Neural crest cell (in vitro differentiated cells): Measurements from ENCODE around the gene GMDS. TPM values are rescaled to one million over a fixed set of nuclear protein-coding genes. Genes with fewer than 3 reads are reported as not detected.

Experiments
- DNase-seq: peaks from one replicate; pipeline ENCODE4 v3.0.0; 2021; ENCODE audit warnings: low read depth, mixed read lengths, low spot score
- H3K27ac Mint-ChIP-seq: one replicate; pipeline ENCODE4 v1.8.0; 2021; ENCODE audit warnings: mild to moderate bottlenecking, mixed read lengths; ENCODE audit not compliant: unreplicated experiment
- H3K27me3 Mint-ChIP-seq: 2 replicates; pipeline ENCODE4 v1.8.0; 2021; ENCODE audit warnings: low read depth, mild to moderate bottlenecking, mixed read lengths
- H3K36me3 Mint-ChIP-seq: 2 replicates; pipeline ENCODE4 v1.8.0; 2021; ENCODE audit warnings: low read depth, mild to moderate bottlenecking, mixed read lengths
- H3K4me1 Mint-ChIP-seq: 2 replicates; pipeline ENCODE4 v1.8.0; 2021; ENCODE audit warnings: mixed read lengths
- H3K4me3 Mint-ChIP-seq: one replicate; pipeline ENCODE4 v1.8.0; 2021; ENCODE audit warnings: mild to moderate bottlenecking, mixed read lengths
- H3K9me3 Mint-ChIP-seq: 2 replicates; pipeline ENCODE4 v1.8.0; 2021; ENCODE audit warnings: mixed read lengths
- total RNA-seq: library from RNA; stranded (reverse); gene quantifications from 2 replicates; pipeline ENCODE4 v1.2.1, GENCODE V29; 2021
- TF ChIP-seq, protein P1 (sequence below): fragments of 200-600 bp; sonication (generic); conservative IDR thresholded peaks from 2 replicates; pipeline ENCODE4 v1.5.0; 2021; ENCODE audit warnings: antibody characterized with exemption, mild to moderate bottlenecking

GMDS gene
- total RNA-seq, 1 donor from 2014 or later, result 16.1 TPM

DNA sequence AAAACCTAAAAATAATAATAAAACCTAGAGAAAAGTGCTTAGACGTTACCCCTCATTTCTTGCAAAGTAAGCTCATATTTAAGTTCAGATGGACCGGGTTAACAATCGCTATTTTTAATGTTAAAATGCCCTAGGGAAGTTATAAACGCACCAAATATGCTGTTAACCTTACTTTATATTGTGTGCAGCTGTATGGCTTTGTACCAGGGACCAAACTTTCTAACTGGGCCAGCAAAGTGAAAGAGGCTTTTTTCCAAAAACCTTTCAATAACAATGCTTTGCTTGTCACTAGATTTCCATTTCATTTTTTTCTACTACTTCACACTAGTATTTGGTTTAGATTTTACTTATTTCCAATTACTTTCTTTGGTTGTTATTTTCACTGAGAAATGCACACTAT is 387.2 kb downstream of the GMDS start:
- no peaks in the 10 kb centered on the region for H3K36me3 Mint-ChIP-seq
- no peak for DNase-seq
- peaks cover 24% of the 10 kb centered on the region for H3K4me1 Mint-ChIP-seq
- TF ChIP-seq, protein P1, sequence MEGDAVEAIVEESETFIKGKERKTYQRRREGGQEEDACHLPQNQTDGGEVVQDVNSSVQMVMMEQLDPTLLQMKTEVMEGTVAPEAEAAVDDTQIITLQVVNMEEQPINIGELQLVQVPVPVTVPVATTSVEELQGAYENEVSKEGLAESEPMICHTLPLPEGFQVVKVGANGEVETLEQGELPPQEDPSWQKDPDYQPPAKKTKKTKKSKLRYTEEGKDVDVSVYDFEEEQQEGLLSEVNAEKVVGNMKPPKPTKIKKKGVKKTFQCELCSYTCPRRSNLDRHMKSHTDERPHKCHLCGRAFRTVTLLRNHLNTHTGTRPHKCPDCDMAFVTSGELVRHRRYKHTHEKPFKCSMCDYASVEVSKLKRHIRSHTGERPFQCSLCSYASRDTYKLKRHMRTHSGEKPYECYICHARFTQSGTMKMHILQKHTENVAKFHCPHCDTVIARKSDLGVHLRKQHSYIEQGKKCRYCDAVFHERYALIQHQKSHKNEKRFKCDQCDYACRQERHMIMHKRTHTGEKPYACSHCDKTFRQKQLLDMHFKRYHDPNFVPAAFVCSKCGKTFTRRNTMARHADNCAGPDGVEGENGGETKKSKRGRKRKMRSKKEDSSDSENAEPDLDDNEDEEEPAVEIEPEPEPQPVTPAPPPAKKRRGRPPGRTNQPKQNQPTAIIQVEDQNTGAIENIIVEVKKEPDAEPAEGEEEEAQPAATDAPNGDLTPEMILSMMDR, result no peak
- H3K4me3 Mint-ChIP-seq, result no peak overlapping the region
- peaks cover 5% of the 10 kb centered on the region for H3K27me3 Mint-ChIP-seq
- no peaks in the 10 kb centered on the region for H3K9me3 Mint-ChIP-seq
- no peak overlapping the region for H3K27ac Mint-ChIP-seq

DNA sequence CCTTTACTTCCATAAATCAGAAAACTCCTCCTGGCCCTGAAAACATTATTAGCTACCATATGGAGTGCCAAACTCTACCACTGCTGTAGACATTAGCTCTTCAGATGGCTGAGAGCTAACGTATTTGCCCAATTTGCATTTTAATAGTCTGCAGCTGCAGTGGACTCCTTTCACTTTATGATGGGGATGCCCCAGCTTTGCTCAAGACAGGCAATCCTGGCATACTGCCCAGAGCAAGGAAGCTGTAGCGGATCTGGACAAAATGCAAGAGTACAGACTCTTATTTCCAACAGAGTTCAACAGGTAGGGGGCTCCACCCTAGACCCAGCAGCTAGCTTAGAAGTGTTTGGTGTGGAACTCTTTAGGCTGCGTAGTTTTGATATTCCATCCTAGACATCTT is 389.0 kb downstream of the GMDS start:
- TF ChIP-seq, protein P1, result no peak
- Mint-ChIP-seq H3K27ac (no peak overlapping the region), H3K4me1 (peaks cover 24% of the 10 kb centered on the region), H3K9me3 (no peaks in the 10 kb centered on the region), H3K27me3 (peaks cover 5% of the 10 kb centered on the region), H3K36me3 (no peaks in the 10 kb centered on the region), H3K4me3 (no peak overlapping the region)
- DNase-seq, result no peak

DNA sequence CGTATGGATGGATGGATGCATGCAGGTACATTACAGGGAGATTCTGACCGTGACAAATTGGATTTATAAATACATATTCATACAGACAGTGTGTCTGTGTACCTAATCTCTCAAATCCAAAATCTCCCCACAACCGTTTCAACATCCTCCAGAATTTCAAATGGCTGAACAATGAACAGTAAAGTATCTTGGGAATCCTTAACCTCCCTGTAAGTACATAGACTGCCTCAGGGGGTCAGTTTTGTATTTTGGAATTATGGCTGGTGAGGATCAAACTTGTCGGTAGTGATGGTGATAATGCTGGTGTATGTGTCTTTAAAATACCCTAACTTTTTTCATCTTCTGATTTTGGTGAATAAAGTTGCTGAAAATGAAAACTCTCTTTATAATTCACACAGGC is 389.5 kb downstream of the GMDS start:
- H3K4me3 Mint-ChIP-seq, result no peak overlapping the region
- no peaks in the 10 kb centered on the region for H3K36me3 Mint-ChIP-seq
- peaks cover 24% of the 10 kb centered on the region for H3K4me1 Mint-ChIP-seq
- no peak for DNase-seq
- no peaks in the 10 kb centered on the region for H3K9me3 Mint-ChIP-seq
- TF ChIP-seq, protein P1, result no peak
- no peak overlapping the region for H3K27ac Mint-ChIP-seq
- peaks cover 6% of the 10 kb centered on the region for H3K27me3 Mint-ChIP-seq

- peaks cover 9% of the 10 kb centered on the region for H3K27me3 Mint-ChIP-seq
- H3K9me3 Mint-ChIP-seq, result no peaks in the 10 kb centered on the region
- TF ChIP-seq, protein P1, result no peak
- no peak for DNase-seq
- H3K4me1 Mint-ChIP-seq, result peaks cover 27% of the 10 kb centered on the region
- H3K36me3 Mint-ChIP-seq, result no peaks in the 10 kb centered on the region
- H3K27ac Mint-ChIP-seq, result no peak overlapping the region
- no peak overlapping the region for H3K4me3 Mint-ChIP-seq
These were observed 391.1 kb downstream of the GMDS start for GRCh38 chr6:1854296-1854695.

- TF ChIP-seq, protein P1, result no peak
- Mint-ChIP-seq H3K4me3 (no peak overlapping the region), H3K27me3 (peaks cover 9% of the 10 kb centered on the region), H3K4me1 (peaks cover 27% of the 10 kb centered on the region), H3K36me3 (no peaks in the 10 kb centered on the region), H3K9me3 (no peaks in the 10 kb centered on the region), H3K27ac (no peak overlapping the region)
- no peak for DNase-seq
These were observed 391.6 kb downstream of the GMDS start for GRCh38 chr6:1853761-1854160.
